ENCODE data around the gene STXBP5. TPM values are rescaled to one million over a fixed set of nuclear protein-coding genes. Genes with fewer than 3 reads are reported as not detected.
"Not testable (repeated sequence)": the region's sequence is repeated elsewhere in the genome, so short reads cannot be mapped to it uniquely, and the experiment has no call there.

STXBP5 gene
- polyA plus RNA-seq, 2 donors, result 8.6 to 15.2 TPM

- no peaks in the 10 kb centered on the region for H3K9me3 ChIP-seq (ENCODE audit: control insufficient read depth in 2 of 2, insufficient read depth in 1 of 2, low read depth in 1 of 2, low read length in 1 of 2)
- no peaks in the 10 kb centered on the region for H3K27me3 ChIP-seq (ENCODE audit: control insufficient read depth in 1 of 2, insufficient read depth in 2 of 2, low read length in 2 of 2)
- H3K4me3 ChIP-seq (ENCODE audit: low read depth in 1 of 2, low read length in 2 of 2), result no peak overlapping the region
- 96% methylated on average over 2 of the region's 2 CpGs for WGBS, 2 donors
- no peaks in the 10 kb centered on the region for H3K4me1 ChIP-seq (ENCODE audit: control insufficient read depth in 2 of 2, insufficient read depth in 2 of 2, low read length in 1 of 2)
- no peaks in the 10 kb centered on the region for H3K36me3 ChIP-seq (ENCODE audit: control insufficient read depth in 2 of 2, insufficient read depth in 2 of 2, low read length in 1 of 2)
- no peak overlapping the region for H3K27ac ChIP-seq (ENCODE audit: low read depth in 2 of 2, low read length in 1 of 2)
Measured at GRCh38 chr6:147234685-147235084, 30.5 kb downstream of the STXBP5 start.

DNA sequence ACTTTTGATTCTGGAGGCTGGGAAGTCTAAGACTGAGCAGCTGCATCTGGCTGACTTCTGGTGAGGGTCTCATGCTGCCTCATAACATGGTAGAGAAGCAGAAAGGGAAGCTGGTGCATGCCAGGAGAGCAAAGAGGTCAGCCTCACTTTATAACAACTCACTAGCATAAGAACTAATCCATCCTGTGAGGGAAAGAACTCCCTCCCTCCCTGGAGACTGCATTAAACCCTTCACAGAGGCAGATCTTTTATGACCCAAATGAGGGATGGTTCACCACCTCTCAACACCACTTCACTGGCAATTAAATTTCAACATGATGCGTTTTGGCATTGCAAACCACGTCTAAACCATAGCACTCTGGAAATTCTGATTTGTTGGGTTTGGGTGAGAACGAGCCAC, 33.9 kb downstream of the STXBP5 start:
- no peaks in the 10 kb centered on the region for H3K36me3 ChIP-seq (ENCODE audit: control insufficient read depth in 2 of 2, insufficient read depth in 2 of 2, low read length in 1 of 2)
- no peak overlapping the region for H3K27ac ChIP-seq (ENCODE audit: low read depth in 2 of 2, low read length in 1 of 2)
- H3K27me3 ChIP-seq (ENCODE audit: control insufficient read depth in 1 of 2, insufficient read depth in 2 of 2, low read length in 2 of 2), result no peaks in the 10 kb centered on the region
- no peaks in the 10 kb centered on the region for H3K9me3 ChIP-seq (ENCODE audit: control insufficient read depth in 2 of 2, insufficient read depth in 1 of 2, low read depth in 1 of 2, low read length in 1 of 2)
- H3K4me1 ChIP-seq (ENCODE audit: control insufficient read depth in 2 of 2, insufficient read depth in 2 of 2, low read length in 1 of 2), result no peaks in the 10 kb centered on the region
- H3K4me3 ChIP-seq (ENCODE audit: low read depth in 1 of 2, low read length in 2 of 2), result no peak overlapping the region
- 93 to 96% methylated on average over 3 of the region's 3 CpGs for WGBS, 2 donors

- Histone ChIP-seq H3K27ac (ENCODE audit: low read depth in 2 of 2, low read length in 1 of 2) (no peak overlapping the region), H3K4me3 (ENCODE audit: low read depth in 1 of 2, low read length in 2 of 2) (no peak overlapping the region), H3K9me3 (ENCODE audit: control insufficient read depth in 2 of 2, insufficient read depth in 1 of 2, low read depth in 1 of 2, low read length in 1 of 2) (no peaks in the 10 kb centered on the region), H3K4me1 (ENCODE audit: control insufficient read depth in 2 of 2, insufficient read depth in 2 of 2, low read length in 1 of 2) (no peaks in the 10 kb centered on the region), H3K36me3 (ENCODE audit: control insufficient read depth in 2 of 2, insufficient read depth in 2 of 2, low read length in 1 of 2) (no peaks in the 10 kb centered on the region), H3K27me3 (ENCODE audit: control insufficient read depth in 1 of 2, insufficient read depth in 2 of 2, low read length in 2 of 2) (no peaks in the 10 kb centered on the region)
- WGBS, 2 donors, result 94 to 98% methylated on average over 5 of the region's 5 CpGs
Measured at GRCh38 chr6:147238906-147239305, 34.7 kb downstream of the STXBP5 start.

- no peaks in the 10 kb centered on the region for H3K27me3 ChIP-seq (ENCODE audit: control insufficient read depth in 1 of 2, insufficient read depth in 2 of 2, low read length in 2 of 2)
- no peak overlapping the region for H3K4me3 ChIP-seq (ENCODE audit: low read depth in 1 of 2, low read length in 2 of 2)
- H3K27ac ChIP-seq (ENCODE audit: low read depth in 2 of 2, low read length in 1 of 2), result no peak overlapping the region
- H3K4me1 ChIP-seq (ENCODE audit: control insufficient read depth in 2 of 2, insufficient read depth in 2 of 2, low read length in 1 of 2), result no peaks in the 10 kb centered on the region
- H3K36me3 ChIP-seq (ENCODE audit: control insufficient read depth in 2 of 2, insufficient read depth in 2 of 2, low read length in 1 of 2), result peaks cover 0 to 3% of the 10 kb centered on the region in 2 donors
- WGBS, 2 donors, result 59 to 68% methylated on average over 4 of the region's 4 CpGs
- no peaks in the 10 kb centered on the region for H3K9me3 ChIP-seq (ENCODE audit: control insufficient read depth in 2 of 2, insufficient read depth in 1 of 2, low read depth in 1 of 2, low read length in 1 of 2)
Measured at GRCh38 chr6:147244832-147245231, 40.6 kb downstream of the STXBP5 start.

DNA sequence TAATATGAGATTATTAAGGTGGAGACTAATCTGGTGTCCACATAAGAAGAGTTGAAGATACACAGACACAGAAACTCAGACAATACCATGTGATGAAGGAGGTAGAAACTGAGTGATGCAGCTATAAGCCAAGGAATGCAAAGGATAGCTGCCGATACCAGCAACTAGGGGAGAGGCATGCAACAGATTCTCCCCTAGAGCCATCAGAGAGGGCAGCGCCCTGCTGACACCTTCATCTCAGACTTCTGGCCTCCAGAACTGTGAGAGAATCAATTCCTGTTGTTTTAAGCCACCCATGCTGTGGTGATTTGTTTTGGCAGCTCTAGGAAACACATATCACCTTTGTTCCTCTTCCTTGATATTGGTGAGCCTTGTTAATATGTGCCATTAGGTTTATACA, 41.5 kb downstream of the STXBP5 start:
- H3K36me3 ChIP-seq (ENCODE audit: control insufficient read depth in 2 of 2, insufficient read depth in 2 of 2, low read length in 1 of 2), result peaks cover 0 to 3% of the 10 kb centered on the region in 2 donors
- H3K4me3 ChIP-seq (ENCODE audit: low read depth in 1 of 2, low read length in 2 of 2), result no peak overlapping the region
- WGBS, 2 donors, result 89 to 94% methylated on average over 2 of the region's 2 CpGs

DNA sequence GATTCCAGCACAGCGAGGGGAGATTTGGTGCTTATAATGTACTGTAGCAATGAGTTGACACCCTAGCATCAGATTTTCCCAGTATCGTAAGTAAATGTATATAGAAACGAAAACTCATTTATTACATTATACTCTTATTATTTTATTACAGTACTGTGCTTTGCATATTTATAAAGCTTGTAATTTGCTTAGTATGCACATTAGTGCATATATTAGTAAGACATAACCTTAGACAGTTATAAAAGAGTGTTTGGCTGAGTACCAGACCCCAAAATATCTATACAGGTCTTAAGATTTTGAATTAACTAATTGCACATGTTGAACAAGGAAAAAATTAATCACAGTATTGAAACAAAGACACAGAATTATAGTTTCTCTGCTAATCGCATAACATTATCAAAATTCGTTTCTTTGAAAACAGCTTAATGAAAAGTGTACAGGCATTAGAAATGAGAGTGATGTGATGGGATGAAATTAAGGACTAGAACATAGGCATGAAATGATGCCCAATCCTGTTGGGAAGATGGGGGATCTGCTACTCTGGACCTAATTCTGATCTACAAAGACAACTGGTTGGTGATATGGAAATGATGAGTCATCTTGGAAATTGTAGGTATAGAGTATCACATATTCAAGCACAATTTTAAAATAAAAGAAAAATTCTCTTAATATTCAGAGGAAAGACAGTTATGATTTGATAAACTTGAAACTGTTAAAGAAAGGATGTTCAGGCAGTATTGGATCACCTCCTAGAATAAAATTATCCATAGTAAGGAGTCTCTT, 42.8 kb downstream of the STXBP5 start:
- Histone ChIP-seq H3K27me3 (ENCODE audit: control insufficient read depth in 1 of 2, insufficient read depth in 2 of 2, low read length in 2 of 2) (no peaks in the 10 kb centered on the region), H3K4me1 (ENCODE audit: control insufficient read depth in 2 of 2, insufficient read depth in 2 of 2, low read length in 1 of 2) (no peaks in the 10 kb centered on the region), H3K36me3 (ENCODE audit: control insufficient read depth in 2 of 2, insufficient read depth in 2 of 2, low read length in 1 of 2) (peaks cover 0 to 7% of the 10 kb centered on the region in 2 donors), H3K9me3 (ENCODE audit: control insufficient read depth in 2 of 2, insufficient read depth in 1 of 2, low read depth in 1 of 2, low read length in 1 of 2) (peaks cover 0 to 4% of the 10 kb centered on the region in 2 donors), H3K27ac (ENCODE audit: low read depth in 2 of 2, low read length in 1 of 2) (no peak overlapping the region), H3K4me3 (ENCODE audit: low read depth in 1 of 2, low read length in 2 of 2) (no peak overlapping the region)
- WGBS, 2 donors, result 96 to 98% methylated on average over 5 of the region's 5 CpGs

More for the DNA sequence above, 41.5 kb downstream of the STXBP5 start:
- Histone ChIP-seq H3K27me3 (ENCODE audit: control insufficient read depth in 1 of 2, insufficient read depth in 2 of 2, low read length in 2 of 2) (no peaks in the 10 kb centered on the region), H3K4me1 (ENCODE audit: control insufficient read depth in 2 of 2, insufficient read depth in 2 of 2, low read length in 1 of 2) (no peaks in the 10 kb centered on the region), H3K9me3 (ENCODE audit: control insufficient read depth in 2 of 2, insufficient read depth in 1 of 2, low read depth in 1 of 2, low read length in 1 of 2) (no peaks in the 10 kb centered on the region), H3K27ac (ENCODE audit: low read depth in 2 of 2, low read length in 1 of 2) (no peak overlapping the region)

DNA sequence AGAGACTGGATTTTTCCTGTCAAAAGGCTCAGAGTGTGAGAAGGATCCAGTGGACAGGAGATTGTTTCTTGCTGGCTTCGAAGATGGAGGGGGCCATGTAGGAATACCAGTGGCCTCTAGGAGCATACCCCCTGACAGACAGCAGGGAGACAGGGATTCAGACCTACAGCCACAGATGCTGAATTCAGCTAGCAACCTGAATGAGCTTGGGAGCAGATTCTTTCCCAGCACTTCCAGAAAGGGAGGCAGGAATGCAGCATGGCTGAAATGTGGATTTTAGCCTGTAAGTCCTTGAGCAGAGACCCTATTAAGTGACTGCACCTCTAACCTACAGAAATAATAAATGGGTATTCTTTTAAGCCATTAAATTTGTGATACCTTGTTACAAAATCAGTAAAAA, 44.6 kb downstream of the STXBP5 start:
- H3K36me3 ChIP-seq (ENCODE audit: control insufficient read depth in 2 of 2, insufficient read depth in 2 of 2, low read length in 1 of 2), result peaks cover 0 to 7% of the 10 kb centered on the region in 2 donors
- H3K4me3 ChIP-seq (ENCODE audit: low read depth in 1 of 2, low read length in 2 of 2), result no peak overlapping the region
- 95 to 98% methylated on average over 1 of the region's 1 CpG for WGBS, 2 donors
- peaks cover 0 to 4% of the 10 kb centered on the region in 2 donors for H3K9me3 ChIP-seq (ENCODE audit: control insufficient read depth in 2 of 2, insufficient read depth in 1 of 2, low read depth in 1 of 2, low read length in 1 of 2)
- H3K27ac ChIP-seq (ENCODE audit: low read depth in 2 of 2, low read length in 1 of 2), result no peak overlapping the region
- H3K27me3 ChIP-seq (ENCODE audit: control insufficient read depth in 1 of 2, insufficient read depth in 2 of 2, low read length in 2 of 2), result no peaks in the 10 kb centered on the region
- no peaks in the 10 kb centered on the region for H3K4me1 ChIP-seq (ENCODE audit: control insufficient read depth in 2 of 2, insufficient read depth in 2 of 2, low read length in 1 of 2)

DNA sequence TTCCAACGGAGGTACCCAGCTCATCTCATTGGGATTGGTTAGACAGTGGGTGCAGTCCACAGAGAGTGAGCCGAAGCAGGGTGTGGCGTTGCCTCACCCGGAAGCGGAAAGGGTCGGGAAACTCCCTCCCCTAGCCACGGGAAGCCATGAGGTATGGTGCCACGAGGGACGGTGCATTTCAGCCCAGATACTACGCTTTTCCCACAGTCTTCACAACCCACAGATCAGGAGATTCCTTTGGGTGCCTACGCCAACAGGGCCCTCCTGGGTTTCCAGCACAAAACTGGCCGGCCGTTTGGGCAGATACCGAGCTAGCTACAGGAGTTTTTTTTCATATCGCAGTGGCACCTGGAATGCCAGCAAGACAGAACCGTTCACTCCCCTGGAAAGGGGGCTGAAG, 46.9 kb downstream of the STXBP5 start:
- no peak overlapping the region for H3K4me3 ChIP-seq (ENCODE audit: low read depth in 1 of 2, low read length in 2 of 2)
- WGBS, 2 donors, result 96 to 99% methylated on average over 16 of the region's 16 CpGs
- no peaks in the 10 kb centered on the region for H3K27me3 ChIP-seq (ENCODE audit: control insufficient read depth in 1 of 2, insufficient read depth in 2 of 2, low read length in 2 of 2)
- peaks cover 0 to 4% of the 10 kb centered on the region in 2 donors for H3K9me3 ChIP-seq (ENCODE audit: control insufficient read depth in 2 of 2, insufficient read depth in 1 of 2, low read depth in 1 of 2, low read length in 1 of 2)
- peaks cover 0 to 7% of the 10 kb centered on the region in 2 donors for H3K36me3 ChIP-seq (ENCODE audit: control insufficient read depth in 2 of 2, insufficient read depth in 2 of 2, low read length in 1 of 2)
- H3K4me1 ChIP-seq (ENCODE audit: control insufficient read depth in 2 of 2, insufficient read depth in 2 of 2, low read length in 1 of 2), result no peaks in the 10 kb centered on the region
- no peak overlapping the region for H3K27ac ChIP-seq (ENCODE audit: low read depth in 2 of 2, low read length in 1 of 2)

GRCh38 chr6:147254929-147255473, 50.8 kb downstream of the STXBP5 start:
- not testable (repeated sequence) for H3K9me3 ChIP-seq (ENCODE audit: control insufficient read depth in 2 of 2, insufficient read depth in 1 of 2, low read depth in 1 of 2, low read length in 1 of 2); H3K36me3 ChIP-seq (ENCODE audit: control insufficient read depth in 2 of 2, insufficient read depth in 2 of 2, low read length in 1 of 2); H3K27ac ChIP-seq (ENCODE audit: low read depth in 2 of 2, low read length in 1 of 2); H3K27me3 ChIP-seq (ENCODE audit: control insufficient read depth in 1 of 2, insufficient read depth in 2 of 2, low read length in 2 of 2); H3K4me3 ChIP-seq (ENCODE audit: low read depth in 1 of 2, low read length in 2 of 2); H3K4me1 ChIP-seq (ENCODE audit: control insufficient read depth in 2 of 2, insufficient read depth in 2 of 2, low read length in 1 of 2)
- 96 to 98% methylated on average over 6 of the region's 6 CpGs for WGBS, 2 donors
